Left ventricle myocardium inferior (tissue), 1 donor: ENCODE measurements around the gene ISM1. TPM values are rescaled to one million over a fixed set of nuclear protein-coding genes. Genes with fewer than 3 reads are reported as not detected.

ENCODE experiments used
- DNase-seq: peaks from one replicate; pipeline ENCODE4 v3.0.0-alpha.2; 2020
- H3K27ac ChIP-seq: fragments of 200-600 bp; replicated peaks from 2 replicates; pipeline ENCODE4 v1.8.0; 2021
- H3K27me3 ChIP-seq: fragments of 200-600 bp; 2 replicates; pipeline ENCODE4 v1.8.0; 2021; ENCODE audit warnings: low read depth
- H3K36me3 ChIP-seq: fragments of 200-600 bp; 2 replicates; pipeline ENCODE4 v1.8.0; 2021
- H3K4me1 ChIP-seq: fragments of 200-600 bp; 2 replicates; pipeline ENCODE4 v1.8.0; 2021
- H3K4me3 ChIP-seq: fragments of 200-600 bp; 2 replicates; pipeline ENCODE4 v1.8.0; 2021; ENCODE audit warnings: mild to moderate bottlenecking, moderate library complexity
- H3K9me3 ChIP-seq: fragments of 200-600 bp; replicated peaks from 2 replicates; pipeline ENCODE4 v1.8.0; 2021
- intact Hi-C: fragments of 100-400 bp; cut with micrococcal nuclease; formaldehyde crosslinking; loops from one replicate; pipeline ENCODE4 v1.11.0; 2022
- total RNA-seq: library from RNA; stranded (reverse); fragmentation: NEBNext Ultra II Directional; extraction: Animal tissue kit (Norgen Biotek cat#: 25700); gene quantifications from one replicate; pipeline ENCODE4 v1.2.1, GENCODE V29; 2021
- TF ChIP-seq, protein P1 (sequence below): fragments of 200-600 bp; IDR thresholded peaks from 2 replicates; pipeline ENCODE4 v1.8.0; 2021; ENCODE audit warnings: antibody characterized with exemption, mild to moderate bottlenecking, borderline replicate concordance
- donor health status: DM: no; HTN: yes; CAD: no; lungs with severe emphysema.

The ISM1 gene
- total RNA-seq, 1 donor from 2014 or later, result 1.3 TPM

DNA sequence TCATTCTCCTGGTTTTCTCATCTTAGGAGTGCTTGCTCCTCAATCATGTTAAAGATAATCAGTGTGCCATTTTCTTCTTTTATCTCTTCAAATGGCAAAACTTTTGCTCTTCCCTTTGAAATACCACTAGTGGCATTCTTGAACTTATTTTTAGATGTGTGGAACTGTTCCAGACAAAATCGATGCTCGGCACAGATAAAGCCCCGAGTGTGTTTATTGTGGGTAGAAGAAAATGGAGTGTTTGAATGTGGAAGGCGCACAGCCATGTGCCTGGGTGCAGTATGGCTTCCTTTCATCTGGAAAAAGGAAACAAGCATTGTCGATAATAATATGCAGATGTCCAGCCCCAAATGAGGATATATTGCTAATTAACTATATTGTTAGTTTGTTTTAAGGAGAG is 42.4 kb downstream of the ISM1 start:
- no peak overlapping the region for H3K4me3 ChIP-seq
- no peak for DNase-seq
- no peaks in the 10 kb centered on the region for H3K9me3 ChIP-seq
- H3K36me3 ChIP-seq, result no peaks in the 10 kb centered on the region
- peaks cover 6% of the 10 kb centered on the region for H3K27me3 ChIP-seq
- intact Hi-C loops, result no loop called here
- no peaks in the 10 kb centered on the region for H3K4me1 ChIP-seq
- TF ChIP-seq, protein P1, sequence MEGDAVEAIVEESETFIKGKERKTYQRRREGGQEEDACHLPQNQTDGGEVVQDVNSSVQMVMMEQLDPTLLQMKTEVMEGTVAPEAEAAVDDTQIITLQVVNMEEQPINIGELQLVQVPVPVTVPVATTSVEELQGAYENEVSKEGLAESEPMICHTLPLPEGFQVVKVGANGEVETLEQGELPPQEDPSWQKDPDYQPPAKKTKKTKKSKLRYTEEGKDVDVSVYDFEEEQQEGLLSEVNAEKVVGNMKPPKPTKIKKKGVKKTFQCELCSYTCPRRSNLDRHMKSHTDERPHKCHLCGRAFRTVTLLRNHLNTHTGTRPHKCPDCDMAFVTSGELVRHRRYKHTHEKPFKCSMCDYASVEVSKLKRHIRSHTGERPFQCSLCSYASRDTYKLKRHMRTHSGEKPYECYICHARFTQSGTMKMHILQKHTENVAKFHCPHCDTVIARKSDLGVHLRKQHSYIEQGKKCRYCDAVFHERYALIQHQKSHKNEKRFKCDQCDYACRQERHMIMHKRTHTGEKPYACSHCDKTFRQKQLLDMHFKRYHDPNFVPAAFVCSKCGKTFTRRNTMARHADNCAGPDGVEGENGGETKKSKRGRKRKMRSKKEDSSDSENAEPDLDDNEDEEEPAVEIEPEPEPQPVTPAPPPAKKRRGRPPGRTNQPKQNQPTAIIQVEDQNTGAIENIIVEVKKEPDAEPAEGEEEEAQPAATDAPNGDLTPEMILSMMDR, result no peak
- no peak overlapping the region for H3K27ac ChIP-seq

DNA sequence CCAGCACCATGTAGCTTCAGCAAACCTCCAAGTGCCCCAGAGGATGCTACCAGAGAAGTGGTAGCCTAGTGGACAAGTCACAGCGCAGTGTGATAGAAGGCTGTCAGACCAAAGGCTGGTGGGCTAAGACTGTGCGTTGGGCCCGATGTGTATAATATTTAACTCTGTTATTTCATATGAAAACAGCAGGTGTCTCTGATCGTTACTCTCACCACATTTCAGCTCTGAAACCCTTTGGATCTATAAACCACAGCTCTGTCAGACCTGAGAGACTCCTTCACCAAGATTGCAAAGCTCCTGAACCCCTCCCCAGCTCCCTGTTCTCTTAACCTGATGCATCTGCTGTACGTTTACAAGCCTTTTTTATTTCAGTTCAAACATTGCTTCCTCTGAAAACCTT is 43.8 kb downstream of the ISM1 start:
- H3K27ac ChIP-seq, result no peak overlapping the region
- H3K36me3 ChIP-seq, result no peaks in the 10 kb centered on the region
- H3K27me3 ChIP-seq, result peaks cover 16% of the 10 kb centered on the region
- H3K4me3 ChIP-seq, result no peak overlapping the region
- H3K4me1 ChIP-seq, result no peaks in the 10 kb centered on the region
- DNase-seq, result no peak
- TF ChIP-seq, protein P1, result no peak
- intact Hi-C loops, result no loop called here
- H3K9me3 ChIP-seq, result no peaks in the 10 kb centered on the region

DNA sequence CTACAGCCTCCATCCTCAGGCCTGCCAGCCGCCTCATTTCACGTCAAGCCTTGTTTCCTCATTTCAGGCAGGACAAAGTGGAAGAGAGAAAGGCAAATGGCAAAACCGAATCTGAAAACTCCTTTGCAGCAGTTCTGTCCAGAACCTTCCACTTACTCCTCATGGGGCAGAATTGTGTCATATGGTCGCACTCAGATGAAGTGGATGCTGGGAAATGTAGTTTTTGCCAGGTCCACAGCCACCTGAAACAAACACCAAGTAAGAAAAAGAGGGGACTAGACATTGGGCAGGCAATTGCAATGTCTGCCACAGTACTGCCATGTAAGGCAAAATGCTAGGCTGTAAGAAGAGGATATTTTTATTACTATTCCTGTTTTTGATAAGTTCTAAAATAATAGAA is 44.9 kb downstream of the ISM1 start:
- no peaks in the 10 kb centered on the region for H3K9me3 ChIP-seq
- TF ChIP-seq, protein P1, result no peak
- intact Hi-C loops, result no loop called here

DNA sequence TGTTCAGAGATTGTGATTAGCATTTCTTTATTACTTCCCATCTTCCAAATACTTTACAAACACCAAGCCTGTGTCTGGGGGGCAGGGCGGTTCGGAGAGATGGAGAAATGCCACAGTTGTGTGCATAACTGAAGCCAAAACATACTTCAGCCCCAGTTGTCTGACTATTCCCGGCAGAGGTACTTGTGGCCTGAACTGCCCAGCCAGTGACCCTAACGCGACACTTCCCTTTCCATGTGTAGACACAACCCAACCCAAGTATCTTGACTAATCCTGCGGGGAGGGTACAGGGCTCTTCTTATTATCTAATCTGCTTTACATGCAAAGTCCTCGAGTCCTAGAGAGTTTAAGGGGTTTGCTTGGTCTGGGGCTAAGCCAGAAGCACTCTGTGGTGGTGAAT is 46.2 kb downstream of the ISM1 start:
- H3K27me3 ChIP-seq, result peaks cover 16% of the 10 kb centered on the region
- intact Hi-C loops, result no loop called here
- H3K36me3 ChIP-seq, result no peaks in the 10 kb centered on the region
- peaks cover 8% of the 10 kb centered on the region for H3K4me1 ChIP-seq
- H3K9me3 ChIP-seq, result no peaks in the 10 kb centered on the region
- no peak overlapping the region for H3K27ac ChIP-seq
- no peak for DNase-seq
- TF ChIP-seq, protein P1, result no peak
- no peak overlapping the region for H3K4me3 ChIP-seq

More for the DNA sequence above, 44.9 kb downstream of the ISM1 start:
- Histone ChIP-seq H3K4me3 (no peak overlapping the region), H3K36me3 (no peaks in the 10 kb centered on the region), H3K4me1 (no peaks in the 10 kb centered on the region), H3K27ac (no peak overlapping the region), H3K27me3 (peaks cover 16% of the 10 kb centered on the region)
- no peak for DNase-seq

DNA sequence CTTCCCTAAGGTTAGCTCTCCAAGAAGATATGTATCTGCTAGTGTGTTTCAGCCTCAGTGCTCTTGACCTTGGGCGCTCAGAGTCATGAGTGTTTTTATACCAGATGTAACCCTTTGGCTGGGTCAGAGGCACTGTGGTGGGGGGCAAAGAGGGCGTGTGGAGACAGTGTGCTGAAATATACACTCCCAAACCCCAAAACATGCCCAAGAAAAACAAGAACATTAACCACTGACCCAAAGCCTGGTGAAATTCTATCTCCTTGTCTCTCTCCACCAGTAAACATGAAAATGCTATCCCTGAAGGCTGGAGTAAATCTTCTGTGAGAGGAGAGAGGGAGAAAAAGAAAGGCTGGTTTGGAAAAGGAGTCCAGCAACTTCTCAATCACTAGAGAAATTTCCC is 47.9 kb downstream of the ISM1 start:
- intact Hi-C loops, result no loop called here
- Histone ChIP-seq H3K27me3 (peaks cover 20% of the 10 kb centered on the region), H3K4me3 (no peak overlapping the region), H3K9me3 (no peaks in the 10 kb centered on the region), H3K36me3 (no peaks in the 10 kb centered on the region), H3K27ac (no peak overlapping the region), H3K4me1 (peaks cover 18% of the 10 kb centered on the region)
- no peak for DNase-seq
- TF ChIP-seq, protein P1, result no peak

DNA sequence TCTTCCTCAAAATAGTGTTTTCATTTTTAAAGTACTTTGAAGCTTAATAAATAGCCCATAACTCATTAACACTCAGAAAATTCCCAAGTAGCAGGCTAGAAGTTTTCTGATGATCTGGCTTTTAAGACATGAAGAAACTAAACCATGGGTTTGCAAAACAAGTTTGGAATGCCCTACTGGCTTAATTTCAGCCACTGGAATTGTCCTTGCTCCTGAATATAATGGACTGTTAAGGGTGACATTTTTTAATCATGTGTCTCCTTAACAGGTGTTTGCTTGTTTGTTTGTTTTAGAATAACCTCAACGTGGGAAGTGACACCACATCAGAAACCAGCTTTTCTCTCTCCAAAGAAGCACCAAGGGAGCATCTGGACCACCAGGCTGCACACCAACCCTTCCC is 49.1 kb downstream of the ISM1 start:
- DNase-seq, result no peak
- Histone ChIP-seq H3K27me3 (peaks cover 32% of the 10 kb centered on the region), H3K9me3 (no peaks in the 10 kb centered on the region), H3K4me1 (peaks cover 31% of the 10 kb centered on the region), H3K27ac (peak overlapping the region; percentile 73), H3K36me3 (no peaks in the 10 kb centered on the region), H3K4me3 (no peak overlapping the region)
- TF ChIP-seq, protein P1, result no peak
- intact Hi-C loops, result no loop called here
